H1 (cell line): ENCODE results near the gene ARSB. TPM values are rescaled to one million over a fixed set of nuclear protein-coding genes. Genes with fewer than 3 reads are reported as not detected.

ENCODE experiments used
- CTCF ChIA-PET: fragments of 300-600 bp; sonication (Branson Sonifier 250); formaldehyde crosslinking; loops from one replicate; lab custom pipeline; 2021; ENCODE audit not compliant: partially characterized antibody; lab: Charles Lee
- POLR2A ChIA-PET: fragments of 300-600 bp; sonication (Branson Sonifier 250); formaldehyde crosslinking; loops from one replicate; lab custom pipeline; 2021; ENCODE audit warnings: inconsistent platforms; ENCODE audit not compliant: partially characterized antibody; lab: Charles Lee
- DNase-seq, 2 experiments: peaks; one replicate each; pipeline versions ENCODE4 v3.0.0 to v3.0.0-alpha.2; 2010 to 2022; ENCODE audit warnings: low spot score in 2 of 2, low read depth in 1 of 2, mixed read lengths in 1 of 2
- FAIRE-seq: peaks from 2 replicates; lab custom pipeline; 2011; peaks lifted over from hg19 to GRCh38; lab: Jason Lieb, UNC
- H2AFZ ChIP-seq: 2 replicates; pipeline ENCODE4 v1.8.1; 2012; ENCODE audit warnings: low read length, inconsistent platforms
- H2AK5ac ChIP-seq: 2 replicates; pipeline ENCODE4 v1.6.1; 2013; ENCODE audit warnings: low read depth, low read length
- H2BK120ac ChIP-seq: replicated peaks from 2 replicates; pipeline ENCODE3; 2013; ENCODE audit warnings: low read depth, low read length, inconsistent platforms
- H2BK12ac ChIP-seq: 2 replicates; pipeline ENCODE4 v1.6.1; 2013; ENCODE audit warnings: low read depth, low read length
- H2BK15ac ChIP-seq: 2 replicates; pipeline ENCODE4 v1.6.1; 2013; ENCODE audit warnings: low read length
- H2BK20ac ChIP-seq: 2 replicates; pipeline ENCODE4 v1.6.1; 2013; ENCODE audit warnings: low read length
- H2BK5ac ChIP-seq: 2 replicates; pipeline ENCODE4 v1.6.1; 2013; ENCODE audit warnings: low read depth, low read length
- H3K14ac ChIP-seq: 2 replicates; pipeline ENCODE4 v1.6.1; 2013; ENCODE audit warnings: inconsistent platforms; ENCODE audit not compliant: insufficient read length
- H3K18ac ChIP-seq: 2 replicates; pipeline ENCODE4 v1.6.1; 2013; ENCODE audit warnings: low read length; ENCODE audit errors: extremely low read depth
- H3K23ac ChIP-seq: 2 replicates; pipeline ENCODE4 v1.6.1; 2013; ENCODE audit warnings: inconsistent platforms; ENCODE audit not compliant: insufficient read length
- H3K23me2 ChIP-seq: 2 replicates; pipeline ENCODE4 v1.6.1; 2013; ENCODE audit warnings: low read depth, low read length
- H3K27ac ChIP-seq: 2 replicates; pipeline ENCODE4 v1.6.1; 2011; ENCODE audit warnings: low read depth, low read length, inconsistent platforms
- H3K27me3 ChIP-seq, 4 experiments: replicated peaks in 1 of 4; 1 replicate in 1 of 4; 2 replicates in 3 of 4; pipeline versions ENCODE4 v1.6.1 to v1.8.1; 2011 to 2013; ENCODE audit warnings: low read length in 3 of 4, mild to moderate bottlenecking in 3 of 4, inconsistent platforms in 2 of 4, mixed read lengths in 2 of 4, moderate library complexity in 1 of 4; ENCODE audit not compliant: control insufficient read depth in 3 of 4, insufficient read depth in 3 of 4; ENCODE audit errors: extremely low read depth in 1 of 4
- H3K36me3 ChIP-seq, 4 experiments: 2 replicates each; pipeline versions ENCODE4 v1.6.1 to v1.8.1; 2011 to 2013; ENCODE audit warnings: mild to moderate bottlenecking in 4 of 4, low read length in 3 of 4, moderate library complexity in 2 of 4, control low read depth in 1 of 4, inconsistent platforms in 1 of 4; ENCODE audit not compliant: insufficient read depth in 4 of 4, control insufficient read depth in 2 of 4
- H3K4ac ChIP-seq: replicated peaks from 2 replicates; pipeline ENCODE3; 2013; ENCODE audit warnings: low read length, low read depth, mixed read lengths, inconsistent platforms; ENCODE audit not compliant: insufficient read length
- H3K4me1 ChIP-seq, 4 experiments: replicated peaks in 1 of 4; 1 replicate in 1 of 4; 2 replicates in 3 of 4; pipeline versions ENCODE4 v1.6.1 to v1.8.1; 2011 to 2013; ENCODE audit warnings: low read length in 3 of 4, inconsistent platforms in 2 of 4, mixed read lengths in 1 of 4; ENCODE audit not compliant: insufficient read depth in 4 of 4, control insufficient read depth in 3 of 4
- H3K4me2 ChIP-seq, 2 experiments: 2 replicates each; pipeline versions ENCODE4 v1.6.1 to v1.8.1; 2011 to 2013; ENCODE audit warnings: low read depth in 2 of 2, low read length in 2 of 2, control low read depth in 1 of 2, inconsistent platforms in 1 of 2, mild to moderate bottlenecking in 1 of 2; ENCODE audit not compliant: insufficient read depth in 1 of 2
- H3K4me3 ChIP-seq, 4 experiments: fragments of 200-600, 300-600 bp in 1 of 4; sonication (generic), shearing (Covaris generic), sonication (Bioruptor Twin) in 1 of 4; 2 replicates each; pipeline versions ENCODE4 v1.5.1 to v1.8.1; 2011 to 2016; ENCODE audit warnings: low read length in 4 of 4, low read depth in 3 of 4, control low read depth in 2 of 4, inconsistent platforms in 2 of 4, mild to moderate bottlenecking in 2 of 4, mixed read lengths in 1 of 4, moderate library complexity in 1 of 4; ENCODE audit not compliant: insufficient read depth in 2 of 4; ENCODE audit errors: extremely low read depth in 1 of 4
- H3K56ac ChIP-seq: replicated peaks from 2 replicates; pipeline ENCODE3; 2013; ENCODE audit warnings: low read depth, mild to moderate bottlenecking, mixed read lengths, low read length, inconsistent platforms; ENCODE audit not compliant: insufficient read length
- H3K79me1 ChIP-seq: 2 replicates; pipeline ENCODE4 v1.6.1; 2013; ENCODE audit warnings: low read depth, low read length, control low read depth
- H3K79me2 ChIP-seq, 2 experiments: 2 replicates each; pipeline versions ENCODE4 v1.6.1 to v1.8.1; 2012 to 2013; ENCODE audit warnings: low read length in 2 of 2, mild to moderate bottlenecking in 2 of 2, inconsistent platforms in 1 of 2; ENCODE audit not compliant: insufficient read depth in 2 of 2, control insufficient read depth in 1 of 2
- H3K9ac ChIP-seq, 4 experiments: replicated peaks in 1 of 4; 1 replicate in 1 of 4; 2 replicates in 3 of 4; pipeline versions ENCODE4 v1.6.1 to v1.8.1; 2011 to 2013; ENCODE audit warnings: low read depth in 3 of 4, low read length in 3 of 4, control low read depth in 2 of 4, mild to moderate bottlenecking in 2 of 4, moderate library complexity in 2 of 4, inconsistent platforms in 1 of 4; ENCODE audit errors: extremely low read depth in 1 of 4
- H3K9me3 ChIP-seq, 2 experiments: 2 replicates each; pipeline versions ENCODE4 v1.6.1 to v1.8.1; 2012 to 2013; ENCODE audit warnings: mild to moderate bottlenecking in 2 of 2, moderate library complexity in 2 of 2, control low read depth in 1 of 2, inconsistent platforms in 1 of 2, low read depth in 1 of 2, low read length in 1 of 2, mixed read lengths in 1 of 2; ENCODE audit not compliant: insufficient read depth in 2 of 2
- H4K20me1 ChIP-seq, 2 experiments: replicated peaks in 1 of 2; 2 replicates each; pipeline versions ENCODE3 to v1.8.1; 2011 to 2013; ENCODE audit warnings: inconsistent platforms in 2 of 2, low read length in 2 of 2, mild to moderate bottlenecking in 1 of 2; ENCODE audit not compliant: insufficient read depth in 2 of 2, control insufficient read depth in 1 of 2
- H4K5ac ChIP-seq: 2 replicates; pipeline ENCODE4 v1.6.1; 2013; ENCODE audit warnings: low read length, low read depth, mixed read lengths, inconsistent platforms; ENCODE audit not compliant: insufficient read length
- H4K8ac ChIP-seq: 2 replicates; pipeline ENCODE4 v1.8.0; 2013; ENCODE audit warnings: mild to moderate bottlenecking, moderate library complexity, low read length, inconsistent platforms; ENCODE audit not compliant: insufficient read depth; ENCODE audit errors: extremely low read depth
- H4K91ac ChIP-seq: replicated peaks from 2 replicates; pipeline ENCODE3; 2013; ENCODE audit warnings: low read length, mixed read lengths, inconsistent platforms; ENCODE audit not compliant: insufficient read length
- CREB1 ChIP-seq: IDR thresholded peaks from 2 replicates; pipeline ENCODE4 v1.6.1; 2012; ENCODE audit warnings: inconsistent platforms
- CTBP2 ChIP-seq: IDR thresholded peaks from 2 replicates; pipeline ENCODE4 v1.7.0; 2011; ENCODE audit warnings: borderline replicate concordance, mild to moderate bottlenecking, moderate library complexity, mixed read lengths, low read length; ENCODE audit not compliant: insufficient read depth, insufficient read length
- EP300 ChIP-seq, 2 experiments: IDR thresholded peaks; 1 replicate in 1 of 2; 2 replicates in 1 of 2; pipeline ENCODE4 v1.6.1; 2011 to 2012; ENCODE audit warnings: low read depth in 2 of 2, low read length in 2 of 2, mild to moderate bottlenecking in 2 of 2, borderline replicate concordance in 1 of 2, inconsistent platforms in 1 of 2, moderate library complexity in 1 of 2
- GTF2F1 ChIP-seq: IDR thresholded peaks from 2 replicates; pipeline ENCODE4 v1.6.1; 2012; ENCODE audit warnings: low read depth, low read length, improper control_type of control experiment, borderline replicate concordance
- JUN ChIP-seq: IDR thresholded peaks from 2 replicates; pipeline ENCODE4 v1.6.1; 2011; ENCODE audit warnings: low read depth, mild to moderate bottlenecking, improper control_type of control experiment, low read length
- POLR2A ChIP-seq, 2 experiments: IDR thresholded peaks; 1 replicate in 1 of 2; 2 replicates in 1 of 2; pipeline ENCODE4 v1.6.1; 2011; ENCODE audit warnings: low read depth in 2 of 2, low read length in 2 of 2, mild to moderate bottlenecking in 2 of 2; ENCODE audit errors: control extremely low read depth in 1 of 2
- SAP30 ChIP-seq: fragments of 300-600 bp; sonication (generic); IDR thresholded peaks from 2 replicates; pipeline ENCODE4 v1.7.1; 2012; ENCODE audit warnings: low read length, moderate library complexity, mild to moderate bottlenecking, inconsistent platforms; ENCODE audit not compliant: insufficient read depth, insufficient replicate concordance
- SP4 ChIP-seq: IDR thresholded peaks from 2 replicates; pipeline ENCODE4 v1.6.1; 2012; ENCODE audit warnings: low read length, inconsistent platforms
- TAF1 ChIP-seq: IDR thresholded peaks from 2 replicates; pipeline ENCODE4 v1.6.1; 2011; ENCODE audit warnings: mild to moderate bottlenecking, low read depth, low read length
- USF2 ChIP-seq: IDR thresholded peaks from 2 replicates; pipeline ENCODE4 v1.6.1; 2011; ENCODE audit warnings: low read length, improper control_type of control experiment
- YY1 ChIP-seq: IDR thresholded peaks from 2 replicates; pipeline ENCODE4 v1.6.1; 2011; ENCODE audit warnings: low read depth, mild to moderate bottlenecking, low read length
- WGBS, 2 experiments: shearing (Covaris generic) in 1 of 2; methylation state at CpG; one replicate each; pipeline versions ENCODE4 v1.1.6 to v1.1.7; 2013 to 2015; ENCODE audit warnings: low lambda C conversion rate in 2 of 2, mixed read lengths in 2 of 2, inconsistent platforms in 1 of 2, low coverage in 1 of 2, missing lambda C conversion rate in 1 of 2; ENCODE audit not compliant: insufficient replicate concordance in 2 of 2, insufficient coverage in 1 of 2, insufficient read length in 1 of 2; ENCODE audit errors: extremely low coverage in 1 of 2, missing lambda C conversion rate in 1 of 2; 5-methylcytosine and 5-hydroxymethylcytosine counted together
- polyA plus RNA-seq, 7 experiments: library from polyadenylated mRNA; depleted of rRNA in 3 of 7; stranded (reverse) in 5 of 7; unstranded in 2 of 7; fragments of >200 nt in 5 of 7; fragments of 200-250 nt in 2 of 7; gene quantifications; 1 replicate in 5 of 7; 2 replicates in 1 of 7; 4 replicates in 1 of 7; pipeline versions ENCODE4 v1.2.1 to v1.2.3, GENCODE V29; 2011 to 2013; ENCODE audit warnings: missing spikeins in 2 of 7, mixed read lengths in 2 of 7
- total RNA-seq: library from RNA; stranded (reverse); fragmentation: NEBNext Ultra II Directional; extraction: Animal tissue kit (Norgen Biotek cat#: 25700); gene quantifications from 2 replicates; pipeline ENCODE4 v1.2.1, GENCODE V29; 2021

Gene ARSB
- total and polyA plus RNA-seq, 2 of the 8 experiments (the other 6 are each of a cell fraction or from before 2014, with no cell fraction given): 6.4 to 13.9 TPM

- 96% methylated on average over 5 of the region's 5 CpGs; no CpG with 5 or more reads in 1 of the 2 experiments for WGBS, 2 experiments
- no peak overlapping the region for H4K5ac ChIP-seq
- no peak for TF ChIP-seq TAF1
- TF ChIP-seq EP300 (IDR thresholded peaks at IDR 0.05; ENCODE audit: borderline replicate concordance in 1 of 2, low read depth in 2 of 2, low read length in 2 of 2): no peak
- no peak for TF ChIP-seq GTF2F1
- no peak for TF ChIP-seq CREB1
- no peak for TF ChIP-seq SAP30
- TF ChIP-seq USF2: no peak
- TF ChIP-seq POLR2A (IDR thresholded peaks at IDR 0.05; ENCODE audit: control extremely low read depth in 1 of 2, low read depth in 2 of 2, low read length in 2 of 2): no peak
- no peak for TF ChIP-seq SP4
- TF ChIP-seq CTBP2: no peak
- no peak for TF ChIP-seq YY1
- TF ChIP-seq JUN: no peak
Measured at GRCh38 chr5:78777901-78778300, 207.2 kb downstream of the ARSB start.

More at GRCh38 chr5:78777901-78778300, 207.2 kb downstream of the ARSB start:
- H2AK5ac ChIP-seq: no peak overlapping the region
- H3K36me3 ChIP-seq: no peaks in the 10 kb centered on the region
- H3K9ac ChIP-seq: no peak overlapping the region
- H2BK20ac ChIP-seq: no peak overlapping the region
- H2BK120ac ChIP-seq: no peak overlapping the region
- H3K9me3 ChIP-seq: no peaks in the 10 kb centered on the region
- H3K23me2 ChIP-seq: no peaks in the 10 kb centered on the region
- DNase-seq (no peak), FAIRE-seq (no peak)
- ChIA-PET CTCF (interaction anchor here (0.6 to 2.5 kb wide), 3 partner anchors 13 to 186 kb away, joined by 3 to 11 read pairs (median 3); no protein-coding TSS in a partner anchor), POLR2A (no interaction called here)
- no peaks in the 10 kb centered on the region for H3K4me1 ChIP-seq
- no peak overlapping the region for H3K56ac ChIP-seq
- H4K91ac ChIP-seq: no peak overlapping the region
- H4K20me1 ChIP-seq: no peaks in the 10 kb centered on the region
- H2BK12ac ChIP-seq: no peak overlapping the region
- no peak overlapping the region for H3K27ac ChIP-seq
- H3K23ac ChIP-seq: no peak overlapping the region
- no peak overlapping the region for H3K4ac ChIP-seq
- H2BK15ac ChIP-seq: no peak overlapping the region
- H3K18ac ChIP-seq: no peak overlapping the region
- H4K8ac ChIP-seq: no peak overlapping the region
- no peaks in the 10 kb centered on the region for H3K27me3 ChIP-seq
- H3K4me2 ChIP-seq: no peak overlapping the region
- H2AFZ ChIP-seq: no peak overlapping the region
- H3K14ac ChIP-seq: no peak overlapping the region
- no peaks in the 10 kb centered on the region for H3K79me2 ChIP-seq
- no peaks in the 10 kb centered on the region for H3K79me1 ChIP-seq
- H3K4me3 ChIP-seq: no peak overlapping the region
- no peak overlapping the region for H2BK5ac ChIP-seq
